ENCODE measurements around the gene PXMP4.

Gene PXMP4

DNA sequence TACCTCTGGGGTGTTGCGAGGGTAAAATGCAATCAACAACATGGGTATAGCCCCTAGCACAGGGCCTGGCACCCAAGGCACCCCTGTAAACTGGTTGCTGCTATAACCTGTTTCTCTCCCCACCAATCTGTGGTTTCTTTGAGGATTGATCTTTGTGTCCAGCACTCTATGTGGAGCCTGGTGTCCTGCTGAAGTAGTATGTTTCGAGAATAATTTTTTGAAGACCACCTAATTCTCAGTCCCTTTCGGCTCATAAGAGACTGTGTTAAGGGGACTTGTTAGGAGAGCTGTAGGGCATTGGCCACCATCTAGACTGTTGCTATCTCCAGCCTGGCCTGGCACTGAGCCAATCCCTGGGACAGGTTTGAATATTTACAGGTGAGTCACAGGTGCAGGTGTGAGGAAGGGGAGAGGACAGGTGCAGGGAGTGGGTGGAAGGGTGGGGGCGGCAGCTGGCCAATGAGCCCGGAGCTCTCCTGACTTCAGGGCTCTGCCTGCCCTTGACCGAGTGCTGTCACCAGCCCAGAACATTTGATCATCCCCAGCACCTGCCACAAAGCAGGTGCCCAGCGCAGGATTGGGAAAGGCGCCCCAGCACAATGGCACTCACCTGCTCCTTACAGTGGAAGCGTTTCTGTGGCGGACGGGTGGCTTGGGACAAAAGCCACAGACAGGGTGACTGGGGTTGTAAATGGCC, 66.1 kb downstream of the PXMP4 start:
- no peaks in the 10 kb centered on the region for H3K9me3 Mint-ChIP-seq
- no peak for DNase-seq
- H3K4me3 Mint-ChIP-seq = no peak overlapping the region
- ATAC-seq (replicated peaks) = no peak
- no peak overlapping the region for H3K27ac Mint-ChIP-seq
- H3K4me1 Mint-ChIP-seq (ENCODE audit: low read depth in 2 of 2) = peaks cover 6 to 7% of the 10 kb centered on the region in 2 donors
- no peaks in the 10 kb centered on the region for H3K27me3 Mint-ChIP-seq
- H3K36me3 Mint-ChIP-seq (ENCODE audit: insufficient read depth) = no peaks in the 10 kb centered on the region

DNA sequence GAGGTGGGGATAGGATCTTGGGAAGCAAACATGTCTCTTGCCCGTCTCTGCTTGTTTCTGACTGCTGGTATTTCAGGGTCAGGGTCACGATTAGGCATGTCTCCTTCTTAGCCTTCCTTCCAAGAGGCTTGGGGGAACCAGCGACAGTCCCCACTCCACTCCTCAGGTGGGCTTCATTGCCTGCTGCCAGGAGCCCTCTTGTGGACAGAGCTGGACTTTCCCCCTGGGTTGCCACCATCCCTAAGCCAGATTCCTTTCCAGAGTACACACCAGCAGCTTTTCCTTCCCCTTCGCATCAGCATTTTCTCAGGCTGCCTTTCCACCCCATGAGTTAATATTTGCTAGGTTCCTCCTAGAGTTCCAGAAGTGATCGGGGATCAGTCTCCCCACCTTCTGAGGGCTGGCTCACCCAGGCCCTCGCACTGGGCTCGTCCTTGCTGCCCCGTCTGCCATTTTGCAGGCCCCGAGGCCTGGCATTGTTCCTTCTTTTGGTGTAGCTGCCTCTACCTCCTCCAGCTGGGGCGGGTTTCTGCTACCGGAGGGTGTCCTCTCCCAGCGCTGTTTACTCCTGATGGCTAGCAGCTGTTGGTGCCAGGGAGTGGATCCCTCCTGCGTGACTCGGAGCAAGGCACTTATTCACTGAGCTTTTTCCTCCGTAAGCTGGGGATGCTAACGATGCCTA, 66.8 kb downstream of the PXMP4 start:
- H3K27me3 Mint-ChIP-seq = no peaks in the 10 kb centered on the region
- H3K27ac Mint-ChIP-seq = peak overlapping the region in 1 of 2 donors; percentile 44
- peak; percentile 21 to 51 (median 33) for DNase-seq
- H3K9me3 Mint-ChIP-seq = no peaks in the 10 kb centered on the region
- H3K36me3 Mint-ChIP-seq (ENCODE audit: insufficient read depth) = no peaks in the 10 kb centered on the region
- ATAC-seq (replicated peaks) = peak; percentile 74
- H3K4me3 Mint-ChIP-seq = no peak overlapping the region
- peaks cover 6 to 7% of the 10 kb centered on the region in 2 donors for H3K4me1 Mint-ChIP-seq (ENCODE audit: low read depth in 2 of 2)

Measured in effector memory CD8-positive, alpha-beta T cell (primary cell).